ENCODE data around the gene FAM168A.

Gene FAM168A

DNA sequence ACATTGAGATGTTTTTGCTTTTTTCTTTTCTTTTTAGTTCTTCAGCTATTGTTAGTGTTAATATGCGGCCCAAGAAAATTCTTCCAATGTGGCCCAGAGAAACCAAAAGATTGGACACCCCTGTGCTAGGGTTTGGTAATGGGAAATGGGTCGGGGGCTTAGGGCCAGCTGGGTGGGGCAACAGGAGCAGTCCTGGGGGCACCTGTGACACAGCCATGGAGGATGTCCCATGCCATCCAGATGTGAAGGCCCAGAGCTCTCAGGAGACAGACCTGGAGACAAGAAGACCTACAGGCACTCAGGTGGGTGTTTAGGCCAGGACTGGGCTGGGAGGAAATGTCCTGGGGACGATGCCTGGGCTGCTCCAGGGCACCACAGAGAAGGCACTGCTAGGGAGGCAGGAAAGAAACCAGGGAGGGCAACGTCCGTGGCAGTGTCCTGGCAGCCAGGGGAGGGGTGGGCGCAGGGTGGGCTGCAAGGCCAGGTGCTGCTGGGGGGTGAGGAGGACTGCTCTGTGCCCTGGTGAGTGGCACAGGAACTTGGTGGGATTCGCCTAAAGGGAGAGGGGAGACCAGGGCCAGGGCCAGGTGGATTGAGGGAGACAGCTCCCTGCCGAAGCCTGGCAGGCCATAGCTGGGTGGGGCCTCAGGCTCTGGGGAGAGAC, 200.3 kb downstream of the FAM168A start:
- no peak for DNase-seq

DNA sequence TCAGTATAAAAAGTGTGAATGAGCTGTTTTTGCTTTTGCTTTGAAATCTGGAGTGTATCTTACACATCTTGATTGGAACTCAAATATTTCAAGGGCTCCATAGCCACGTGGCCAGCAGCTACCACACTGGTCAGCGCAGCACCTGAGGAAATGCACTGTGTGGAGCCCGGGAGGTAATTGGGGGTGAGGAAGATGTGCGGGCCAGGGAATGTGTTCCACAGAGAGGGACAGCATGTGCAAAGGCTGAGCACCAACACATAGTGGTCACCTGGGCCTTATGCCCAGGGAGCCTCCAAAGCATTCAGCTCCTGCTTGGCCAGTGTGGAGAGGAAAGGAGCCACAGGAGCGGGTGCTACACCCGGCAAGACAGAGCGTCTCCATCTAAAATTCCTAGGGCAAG, 200.9 kb downstream of the FAM168A start:
- DNase-seq, result no peak

DNA sequence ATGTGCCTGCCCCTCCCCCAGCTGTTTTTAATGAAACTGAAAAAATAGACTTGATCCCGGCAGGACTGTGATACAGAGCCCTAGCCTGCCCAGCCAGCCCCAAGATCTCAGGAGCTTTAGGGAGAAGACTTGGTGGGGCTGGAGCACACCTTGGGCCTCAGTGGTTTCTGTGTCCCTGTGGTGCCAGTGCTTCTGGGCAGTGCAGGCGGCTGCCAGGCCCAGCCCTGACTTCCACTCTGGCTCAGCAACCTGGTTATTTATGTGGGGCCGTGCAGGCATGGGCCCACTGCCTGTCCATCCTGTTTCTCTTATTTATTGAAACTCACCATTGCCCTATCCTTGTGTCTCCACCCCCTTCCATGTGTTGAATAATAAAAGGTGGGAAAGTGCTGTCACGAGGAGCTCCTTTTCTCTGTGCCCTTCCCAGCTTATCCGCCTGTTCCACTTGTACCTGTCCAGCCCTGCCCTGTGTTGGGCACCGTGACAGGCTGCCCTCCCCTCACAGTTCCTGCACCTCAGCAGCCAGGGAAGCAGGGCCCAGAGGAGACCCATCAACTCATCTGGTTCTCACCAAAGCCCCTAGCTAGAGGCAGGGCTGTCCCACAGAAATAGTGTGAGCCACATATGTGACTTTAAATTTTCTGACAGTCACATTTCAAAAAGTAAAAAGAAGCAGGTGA, 201.5 kb downstream of the FAM168A start:
- no peak for DNase-seq

DNA sequence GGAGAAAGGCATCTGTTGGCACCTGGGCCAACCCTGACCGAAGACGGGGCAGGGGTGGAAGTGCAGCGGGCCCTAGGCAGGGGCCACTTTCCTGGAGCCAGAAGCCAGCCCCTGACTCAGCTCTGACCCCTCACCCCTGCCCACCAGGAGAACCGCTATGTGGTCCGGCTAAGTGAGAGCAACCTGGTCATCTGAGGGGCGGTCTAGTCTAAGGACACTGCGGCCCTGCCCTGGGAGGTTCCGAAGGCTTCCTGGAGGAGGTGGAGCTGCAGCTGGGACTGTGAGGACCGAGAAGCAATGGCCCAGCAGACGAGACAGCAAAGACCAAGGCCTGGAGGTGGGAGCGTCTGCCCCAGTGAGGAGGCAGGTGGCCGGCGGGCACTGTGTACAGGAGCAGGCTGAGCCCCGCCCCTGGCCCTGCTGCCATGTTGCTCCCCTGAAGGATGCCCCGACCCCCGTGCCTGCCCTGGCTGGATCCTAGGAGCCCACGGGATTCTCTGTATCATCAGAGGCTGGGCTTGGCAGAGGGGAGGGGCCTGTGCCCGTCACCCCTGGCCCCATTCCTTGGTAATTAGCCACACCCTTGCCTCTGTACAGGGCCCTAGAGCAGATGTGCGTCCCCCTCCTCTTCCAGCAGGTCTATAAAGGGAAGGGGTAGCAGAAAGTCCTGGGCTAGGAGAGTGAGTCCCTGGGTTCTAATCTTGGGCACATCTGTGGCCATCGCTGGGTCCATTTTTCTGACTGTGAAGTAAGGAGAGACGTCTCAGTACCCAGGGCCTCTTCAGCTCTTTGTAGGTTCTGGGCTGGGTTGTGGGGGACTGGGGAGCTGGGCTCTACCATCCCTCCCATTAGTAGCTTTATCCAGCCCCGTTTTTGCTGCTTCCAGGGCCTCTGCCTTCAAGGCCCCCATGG, 202.4 kb downstream of the FAM168A start:
- no peak for DNase-seq

DNA sequence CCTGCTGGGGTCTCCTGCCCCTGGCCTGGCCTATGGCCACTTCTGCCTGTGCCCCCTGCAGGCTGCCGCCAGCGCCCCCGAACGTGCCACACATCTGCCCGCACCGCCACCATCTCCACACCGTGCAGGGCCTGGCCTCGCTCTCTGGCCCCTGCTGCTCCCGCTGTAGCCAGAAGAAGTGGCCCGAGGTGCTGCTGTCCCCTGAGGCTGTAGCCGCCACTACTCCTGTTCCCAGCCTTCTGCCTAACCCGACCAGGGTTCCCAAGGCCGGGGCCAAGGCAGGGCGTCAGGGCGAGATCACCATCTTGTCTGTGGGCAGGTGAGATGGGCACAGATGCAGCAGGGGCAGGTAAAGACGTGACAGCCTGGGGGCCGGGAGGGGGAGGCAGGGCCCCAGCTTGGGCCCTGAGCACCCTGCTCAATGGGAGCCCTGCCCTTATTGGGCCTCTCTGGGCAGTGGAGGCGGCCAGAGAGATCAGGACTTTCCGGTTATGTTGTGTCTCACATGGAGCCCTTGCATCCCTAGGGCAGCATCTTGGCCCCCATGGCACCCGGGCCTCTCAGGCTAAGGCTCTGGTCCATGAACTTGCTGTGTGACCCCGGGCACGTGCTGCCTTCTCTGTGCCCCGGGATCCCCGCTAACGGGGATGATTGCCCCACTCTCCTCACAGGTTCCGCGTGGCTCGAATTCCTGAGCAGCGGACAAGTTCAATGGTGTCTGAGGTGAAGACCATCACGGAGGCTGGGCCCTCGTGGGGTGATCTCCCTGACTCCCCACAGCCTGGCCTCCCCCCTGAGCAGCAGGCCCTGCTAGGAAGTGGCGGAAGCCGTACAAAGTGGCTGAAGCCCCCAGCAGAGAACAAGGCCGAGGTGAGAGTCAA, 203.3 kb downstream of the FAM168A start:
- no peak for DNase-seq

DNA sequence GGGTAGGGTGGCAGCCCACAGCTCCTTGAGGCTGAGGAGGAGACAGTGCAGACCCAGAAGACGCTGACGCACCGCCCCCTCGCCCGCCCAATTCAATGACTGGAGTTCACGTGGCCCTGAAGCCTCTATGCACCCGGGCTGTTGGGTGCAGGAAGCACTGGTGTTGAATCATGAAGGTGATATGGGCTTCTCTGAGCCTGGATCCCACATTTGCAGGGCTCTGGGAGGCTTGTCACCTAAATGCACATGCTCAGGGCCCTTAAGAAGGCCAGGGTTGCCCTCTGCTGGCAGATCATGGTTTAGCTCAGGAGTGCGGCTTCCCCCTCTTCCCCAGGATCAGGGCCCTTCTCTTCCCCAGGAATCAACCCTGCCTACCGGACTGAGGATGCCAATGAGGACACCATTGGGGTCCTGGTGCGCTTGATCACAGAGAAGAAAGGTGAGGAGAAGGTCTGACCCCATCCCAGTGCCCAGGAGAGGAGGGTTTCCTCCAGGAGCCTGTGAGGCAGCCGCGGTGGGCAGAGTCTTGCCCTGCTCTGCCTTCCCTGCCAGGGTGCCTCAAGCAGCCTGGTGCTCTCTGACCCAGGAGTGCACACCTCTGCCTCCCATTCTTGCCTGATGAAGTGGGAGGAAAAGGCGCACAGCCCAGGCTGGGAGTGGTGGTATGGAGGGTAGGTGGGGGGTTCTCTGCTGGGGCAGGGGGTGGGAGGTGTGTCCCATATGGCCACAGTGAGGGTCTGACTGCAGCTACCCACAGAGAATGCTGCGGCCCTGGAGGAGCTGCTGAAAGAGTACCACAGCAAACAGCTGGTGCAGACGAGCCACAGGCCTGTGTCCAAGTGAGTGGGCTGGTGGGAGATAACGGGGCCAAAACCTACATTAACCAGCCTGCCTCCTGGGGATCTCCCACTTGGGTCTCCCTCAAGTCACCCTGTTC, 204.2 kb downstream of the FAM168A start:
- peak; percentile 75 for DNase-seq

DNA sequence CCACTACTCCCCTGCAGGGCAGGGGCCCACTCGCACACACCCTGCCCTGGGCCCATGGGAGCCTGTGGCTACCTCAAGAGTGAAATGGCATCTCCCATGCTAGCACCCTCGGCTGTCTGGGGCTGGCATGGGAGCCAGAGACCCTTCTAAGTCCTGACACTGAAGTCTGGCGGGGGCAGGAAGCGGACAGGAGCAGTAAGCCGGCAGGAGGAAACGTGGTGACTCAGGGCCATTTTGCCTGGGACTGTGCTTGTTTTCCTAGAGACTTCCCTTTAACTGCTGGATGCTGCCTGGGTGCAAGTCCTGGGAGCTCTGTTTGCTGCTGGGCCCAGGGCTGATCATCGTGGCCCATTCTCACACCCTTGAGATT, 204.9 kb downstream of the FAM168A start:
- no peak for DNase-seq

DNA sequence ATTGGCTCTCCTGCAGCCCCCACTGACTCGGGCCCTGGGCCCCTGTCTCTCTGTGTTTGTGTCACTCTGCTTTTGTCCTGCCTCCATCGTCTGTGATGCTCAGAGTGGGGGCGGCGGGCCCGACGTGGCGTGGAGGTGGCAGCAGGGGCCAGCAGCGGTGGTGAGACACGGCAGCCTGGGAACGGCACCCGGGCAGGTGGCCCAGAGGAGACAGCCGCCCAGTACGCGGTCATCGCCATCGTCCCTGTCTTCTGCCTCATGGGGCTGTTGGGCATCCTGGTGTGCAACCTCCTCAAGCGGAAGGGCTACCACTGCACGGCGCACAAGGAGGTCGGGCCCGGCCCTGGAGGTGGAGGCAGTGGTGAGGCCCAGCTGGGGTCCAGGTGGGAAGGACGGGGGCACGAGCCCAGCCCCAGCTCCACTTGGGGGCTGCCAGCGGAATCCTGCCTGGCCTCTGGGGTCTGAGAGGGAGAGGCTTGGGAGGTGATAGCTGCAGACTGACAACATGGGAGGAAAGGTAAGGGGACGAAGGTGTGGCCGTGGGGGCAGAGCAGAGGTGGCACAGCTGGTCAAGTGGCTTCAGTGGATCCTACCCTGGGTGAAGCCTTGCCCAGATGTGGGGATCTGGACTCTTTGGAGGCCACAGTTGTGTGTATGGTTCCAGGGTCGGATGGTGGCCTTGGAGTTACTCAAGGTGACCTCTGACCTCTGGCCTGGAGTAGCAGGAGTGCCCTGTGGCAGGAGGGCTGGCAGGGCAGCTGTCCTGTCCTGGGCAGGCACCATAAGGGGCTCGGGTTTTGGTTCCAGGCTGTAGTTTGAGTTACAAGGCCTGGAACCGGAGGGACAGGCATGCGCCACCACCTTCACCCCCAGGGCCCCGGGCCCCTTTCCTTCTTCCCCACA, 205.6 kb downstream of the FAM168A start:
- DNase-seq, result no peak

DNA sequence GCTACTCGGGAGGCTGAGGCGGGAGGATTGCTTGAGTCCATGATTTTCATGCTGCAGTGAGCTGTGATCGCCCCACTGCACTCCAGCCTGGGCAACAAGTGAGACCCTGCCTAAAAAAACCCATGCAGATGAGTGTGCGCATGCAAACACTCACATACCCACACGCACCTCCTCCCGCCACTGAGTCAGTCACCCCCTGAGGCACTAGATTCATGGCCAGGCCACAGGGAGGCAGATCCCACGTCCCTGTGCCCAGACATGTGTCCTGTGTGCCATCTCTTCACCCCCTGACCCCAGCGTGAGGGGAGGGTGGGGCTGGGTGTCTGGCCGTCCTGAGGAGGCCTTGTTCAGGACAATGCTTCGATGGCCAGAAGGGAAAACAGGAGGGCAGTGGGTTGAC, 206.2 kb downstream of the FAM168A start:
- no peak for DNase-seq

DNA sequence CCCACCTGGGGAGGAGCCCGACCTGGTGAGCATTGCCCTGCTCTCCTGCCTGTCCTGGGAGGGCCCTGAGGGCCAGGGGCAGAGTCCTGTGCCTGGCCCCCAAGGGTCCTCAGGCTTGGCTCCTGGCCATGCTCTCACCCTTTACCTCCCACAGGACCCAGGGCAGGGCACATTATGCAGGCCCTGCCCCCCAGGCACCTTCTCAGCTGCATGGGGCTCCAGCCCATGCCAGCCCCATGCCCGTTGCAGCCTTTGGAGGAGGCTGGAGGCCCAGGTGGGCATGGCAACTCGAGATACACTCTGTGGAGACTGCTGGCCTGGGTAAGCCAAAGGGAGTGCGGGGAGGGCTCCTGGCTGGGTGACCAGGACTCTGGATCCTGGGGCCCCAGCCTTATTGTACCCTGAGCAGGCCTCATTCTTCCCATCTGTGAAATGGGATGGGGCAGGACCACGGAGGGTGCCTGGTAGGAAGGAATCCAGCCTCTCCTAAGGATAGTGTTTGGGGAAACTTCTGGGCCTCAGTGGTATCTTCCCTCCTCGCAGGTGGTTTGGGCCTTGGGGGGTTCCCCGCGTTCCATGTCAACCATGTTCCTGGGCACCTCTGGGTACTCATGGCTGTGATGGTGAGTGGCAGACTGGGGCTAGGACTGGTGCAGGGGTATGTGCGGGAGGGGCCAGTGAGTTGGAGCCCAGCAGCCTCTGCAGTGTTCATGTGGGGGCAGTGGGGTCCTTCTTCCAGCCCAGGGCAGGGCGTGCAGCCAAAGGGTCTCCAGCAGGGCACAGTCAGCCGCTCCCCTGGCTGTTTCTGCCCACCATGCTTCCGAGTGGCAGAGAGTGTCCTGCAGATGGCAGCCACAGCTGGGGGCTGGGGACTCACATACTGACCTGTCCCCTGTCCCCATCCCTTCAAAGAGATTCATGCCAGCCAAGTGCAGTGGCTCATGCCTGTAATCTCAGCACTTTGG, 207.0 kb downstream of the FAM168A start:
- DNase-seq, result no peak

DNA sequence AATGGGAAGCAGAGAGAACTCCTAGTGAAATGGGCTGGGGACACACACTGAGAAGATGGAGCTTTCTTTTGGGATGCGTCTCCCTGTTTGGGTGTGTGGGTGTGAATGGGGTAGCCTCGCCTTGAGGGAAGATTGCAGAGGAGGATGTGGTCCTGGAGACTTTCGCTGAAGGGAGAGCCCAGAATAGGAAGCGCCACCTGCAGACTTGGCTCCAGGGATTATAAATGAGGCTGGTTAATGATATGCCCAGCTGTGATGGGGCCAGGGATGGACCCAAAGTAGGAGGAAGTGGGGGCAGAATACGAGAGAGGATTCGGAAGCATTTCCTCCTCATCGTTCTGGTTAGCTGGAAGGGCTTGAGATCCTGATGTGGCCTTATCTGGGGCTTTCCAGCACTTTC, 208.0 kb downstream of the FAM168A start:
- DNase-seq, result no peak

GRCh38 chr11:73389134-73389525, 208.8 kb downstream of the FAM168A start:
- no peak for DNase-seq

DNA sequence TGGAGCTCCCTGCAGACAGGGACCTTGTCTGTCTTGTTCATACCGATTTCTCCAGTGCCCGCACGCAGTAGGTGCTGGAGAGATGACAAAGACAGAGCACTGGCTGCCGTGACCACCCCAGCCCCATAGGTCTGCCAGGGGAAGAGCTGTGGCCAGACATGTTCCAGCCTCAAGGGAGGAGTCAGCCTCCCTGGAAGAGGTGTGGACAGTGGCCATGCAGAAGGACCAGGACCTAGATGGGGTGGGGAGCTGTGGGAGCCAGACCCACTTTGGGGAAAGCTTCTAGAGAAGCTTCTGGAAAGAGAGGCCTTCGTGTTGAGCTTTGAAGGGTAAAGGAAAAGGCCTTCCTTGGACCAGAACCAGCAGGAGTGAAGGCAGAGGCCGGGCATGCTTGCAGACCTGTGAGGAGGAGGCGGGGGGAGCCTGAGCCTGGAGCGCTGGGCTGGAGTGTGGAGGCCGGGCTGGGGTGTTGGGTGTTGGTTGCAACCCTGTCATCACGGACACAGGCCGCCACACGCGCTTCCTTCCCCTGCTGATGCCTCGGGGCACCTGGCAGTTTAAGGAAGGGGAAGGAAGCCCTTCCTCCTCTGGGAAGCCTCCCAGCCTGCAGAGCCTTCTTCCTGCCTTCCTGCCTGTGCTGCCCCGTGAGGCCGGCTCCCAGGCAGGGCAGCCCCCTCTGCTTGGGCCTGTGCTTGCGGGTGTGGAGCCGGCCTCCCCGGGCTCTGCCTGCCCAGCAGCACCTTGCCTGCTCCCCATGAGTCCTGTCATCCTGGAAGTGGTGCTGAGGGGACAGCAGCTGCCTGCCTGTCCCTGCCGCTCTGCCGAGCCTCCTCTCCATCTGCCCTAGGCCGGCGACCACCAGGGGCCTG, 209.4 kb downstream of the FAM168A start:
- no peak for DNase-seq

DNA sequence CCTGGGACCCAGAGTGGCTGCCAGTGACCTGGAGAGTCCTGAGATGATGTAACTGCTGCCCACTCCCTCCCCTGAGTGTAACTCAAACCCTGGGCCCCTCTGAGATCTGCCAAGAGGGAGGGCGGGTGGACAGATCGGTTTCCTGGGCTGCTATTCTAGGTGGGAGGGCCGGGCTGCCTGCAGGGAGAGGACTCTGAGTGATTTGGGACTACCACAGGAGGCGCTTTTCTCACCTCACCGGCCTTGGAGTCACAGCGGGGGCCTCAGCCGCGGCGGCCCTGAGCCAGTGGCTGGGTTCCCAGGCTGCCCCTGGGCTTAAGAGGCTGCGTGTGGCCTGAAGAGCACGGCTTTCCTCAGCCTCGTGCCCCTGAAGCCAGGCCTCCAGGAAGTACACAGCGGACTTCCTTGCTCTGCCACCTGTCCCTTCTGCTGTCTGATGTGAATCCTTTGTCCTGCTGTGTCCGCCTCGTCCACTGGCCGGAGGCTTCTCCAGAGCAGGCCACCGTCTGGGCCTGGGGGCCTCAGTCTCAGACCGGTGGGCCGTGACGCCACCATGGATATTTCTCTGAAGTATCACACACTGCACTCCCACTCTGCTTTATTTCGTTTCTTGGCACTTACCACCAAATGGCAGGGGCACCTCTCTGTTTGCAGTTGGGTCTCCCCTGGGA, 210.2 kb downstream of the FAM168A start:
- no peak for DNase-seq

GRCh38 chr11:73386546-73386945, 211.4 kb downstream of the FAM168A start:
- no peak for DNase-seq

DNA sequence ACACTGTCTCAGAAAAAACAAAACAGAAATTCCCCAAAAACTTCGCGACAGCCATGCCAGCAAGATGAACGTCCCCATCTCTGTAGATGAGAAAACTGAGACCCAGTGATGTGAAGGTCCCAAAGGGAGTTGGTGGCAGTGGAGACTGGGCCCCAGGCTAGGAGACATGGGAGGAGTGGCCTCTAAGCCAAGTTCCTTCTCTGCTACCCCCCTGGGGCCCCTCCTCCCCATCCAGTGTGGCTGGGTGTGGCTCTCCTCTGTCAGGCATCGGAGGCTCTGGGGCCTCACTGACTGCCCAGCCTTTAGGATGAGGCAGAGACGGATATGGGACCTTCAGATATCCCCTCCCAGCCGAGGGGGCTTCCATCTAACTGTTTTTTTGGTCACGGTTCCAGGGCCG, 211.9 kb downstream of the FAM168A start:
- no peak for DNase-seq

DNA sequence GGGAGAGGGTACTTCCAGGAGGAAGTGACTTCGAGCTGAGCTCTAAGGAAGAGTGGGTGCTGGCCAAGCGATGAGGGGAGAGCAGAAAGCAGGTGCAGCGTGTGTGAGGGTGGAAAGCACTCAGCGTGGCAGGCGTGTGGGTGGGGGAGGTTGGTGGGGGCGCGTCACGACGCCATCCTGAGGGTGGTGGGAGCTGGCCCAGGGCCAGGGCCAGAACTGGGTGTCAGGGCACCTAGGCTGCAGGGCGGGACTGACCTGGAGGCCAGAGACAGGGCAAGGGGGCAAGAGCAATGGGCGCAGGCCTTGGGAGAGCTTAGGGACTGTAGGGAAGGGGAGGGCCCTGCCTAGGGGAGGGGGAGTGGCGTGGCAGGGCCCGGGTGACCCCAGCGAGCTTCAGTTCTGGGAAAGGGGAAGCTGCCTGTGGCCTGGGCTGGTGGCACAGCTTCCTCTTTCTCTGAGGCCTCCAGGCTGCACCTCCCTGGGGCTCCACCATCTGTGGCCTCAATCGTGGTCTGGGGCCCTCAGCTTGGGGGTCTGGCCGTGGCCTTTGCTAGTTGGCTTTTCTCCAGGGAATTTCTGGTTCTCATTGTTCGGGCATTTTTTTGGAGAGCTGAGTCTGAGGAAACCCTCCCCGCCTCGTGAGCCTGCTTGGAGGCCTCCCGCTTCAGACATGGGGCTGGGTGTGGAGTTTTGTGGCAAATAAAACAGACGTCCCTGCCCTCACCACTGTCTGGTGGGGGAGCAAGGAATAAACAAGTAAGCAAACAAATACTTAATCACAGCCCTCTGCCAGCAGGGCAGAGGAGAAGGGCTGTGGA, 212.8 kb downstream of the FAM168A start:
- no peak for DNase-seq

Measured in activated CD4-positive, alpha-beta T cell treated with anti-CD3 and anti-CD28 coated beads for 48 hours (primary cell).